NCI-H1092 treated with DMSO at 0.1 percent for 48 hours (cell line): ENCODE results near the gene SLC29A1.
"Not testable (repeated sequence)": the region's sequence is repeated elsewhere in the genome, so short reads cannot be mapped to it uniquely, and the experiment has no call there.

ENCODE experiments used
- DNase-seq: peaks from one replicate; lab custom pipeline; 2025; lab: John Stamatoyannopoulos, UW

The SLC29A1 gene

GRCh38 chr6:44194326-44194725, 29.1 kb upstream of the SLC29A1 start:
- DNase-seq = no peak

GRCh38 chr6:44196351-44196750, 27.0 kb upstream of the SLC29A1 start:
- DNase-seq = not testable (repeated sequence)

DNA sequence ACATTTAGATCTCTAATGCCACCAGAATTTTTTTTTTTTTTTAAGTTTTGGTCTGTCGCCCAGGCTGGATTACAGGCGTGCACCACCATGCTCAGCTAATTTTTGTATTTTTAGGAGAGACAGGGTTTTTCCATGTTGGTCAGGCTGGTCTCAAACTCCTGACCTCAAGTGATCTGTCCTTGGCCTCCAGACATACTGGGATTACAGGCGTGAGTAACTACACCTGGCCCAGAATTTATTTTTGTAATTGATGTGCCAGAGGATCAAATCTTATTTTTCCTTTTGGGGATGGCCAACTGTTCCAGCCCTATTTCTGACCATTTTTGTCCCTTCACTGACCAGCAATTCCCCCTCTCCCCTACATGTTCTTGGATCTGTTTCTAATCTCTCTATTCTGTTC, 24.7 kb upstream of the SLC29A1 start:
- DNase-seq = no peak

- no peak for DNase-seq
Measured at GRCh38 chr6:44199883-44200282, 23.5 kb upstream of the SLC29A1 start.

- DNase-seq = no peak
Measured at GRCh38 chr6:44201200-44201599, 22.2 kb upstream of the SLC29A1 start.

DNA sequence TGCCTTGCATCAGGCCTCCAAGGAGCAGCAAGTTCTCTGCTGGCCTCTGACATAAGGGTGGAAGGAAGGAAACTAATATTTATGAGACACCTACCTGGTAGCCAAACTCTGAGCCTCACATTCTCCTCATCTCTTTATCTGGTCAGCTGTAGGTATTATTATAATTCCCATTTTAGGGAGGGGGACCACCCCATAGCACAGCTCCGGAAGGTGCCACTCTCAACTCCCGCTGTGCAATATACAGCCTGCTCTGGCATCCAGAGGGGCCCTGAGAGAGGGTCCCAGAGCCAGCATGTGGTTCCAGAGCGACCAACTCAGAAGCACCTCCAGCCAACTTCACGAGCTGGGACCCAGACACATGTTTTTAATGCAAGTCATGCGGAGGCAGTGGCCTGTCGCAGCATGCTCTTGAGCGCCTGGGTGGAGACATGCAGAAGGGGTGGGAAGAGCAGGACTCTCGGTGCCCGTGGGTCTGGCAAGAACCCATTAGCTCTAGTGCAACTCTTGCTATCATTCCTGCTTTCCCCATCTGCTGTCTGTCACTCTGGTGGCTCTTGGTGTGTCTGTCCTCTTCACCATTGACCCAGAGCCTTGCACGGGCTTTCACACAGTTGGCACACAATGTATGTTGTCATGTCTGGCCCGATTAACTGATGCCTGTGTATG, 21.6 kb upstream of the SLC29A1 start:
- DNase-seq = no peak

DNA sequence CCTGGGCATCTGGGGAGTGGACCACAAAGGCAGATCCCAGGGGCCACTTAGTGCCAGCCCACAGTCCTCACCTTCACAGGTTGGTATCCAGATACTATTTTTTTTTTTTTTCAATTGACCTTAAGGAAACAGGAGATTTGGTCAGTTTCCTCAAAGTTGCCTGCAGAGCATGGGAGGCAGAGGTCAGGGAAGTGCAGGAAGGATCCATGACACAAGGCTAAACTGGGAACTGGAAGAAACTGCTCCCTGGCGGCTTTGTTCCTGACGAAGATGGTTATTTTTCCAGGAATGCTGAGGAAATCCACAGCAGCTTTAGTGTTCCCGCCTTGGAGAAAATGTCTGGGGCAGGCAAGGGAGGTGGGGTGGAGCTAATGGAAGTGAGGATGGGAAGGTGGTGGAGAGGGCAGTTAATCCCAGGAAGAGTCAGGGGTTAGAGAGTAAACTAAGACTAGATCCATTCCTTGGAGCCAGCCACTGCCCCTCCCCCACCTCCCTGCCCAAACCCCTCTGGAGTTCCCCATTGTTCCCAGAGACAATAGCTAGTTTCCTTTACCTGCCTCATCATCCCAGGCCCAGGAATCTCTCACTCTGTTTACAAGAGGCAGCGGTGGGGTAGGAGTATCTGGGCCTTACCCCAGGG, 20.9 kb upstream of the SLC29A1 start:
- DNase-seq = no peak

DNA sequence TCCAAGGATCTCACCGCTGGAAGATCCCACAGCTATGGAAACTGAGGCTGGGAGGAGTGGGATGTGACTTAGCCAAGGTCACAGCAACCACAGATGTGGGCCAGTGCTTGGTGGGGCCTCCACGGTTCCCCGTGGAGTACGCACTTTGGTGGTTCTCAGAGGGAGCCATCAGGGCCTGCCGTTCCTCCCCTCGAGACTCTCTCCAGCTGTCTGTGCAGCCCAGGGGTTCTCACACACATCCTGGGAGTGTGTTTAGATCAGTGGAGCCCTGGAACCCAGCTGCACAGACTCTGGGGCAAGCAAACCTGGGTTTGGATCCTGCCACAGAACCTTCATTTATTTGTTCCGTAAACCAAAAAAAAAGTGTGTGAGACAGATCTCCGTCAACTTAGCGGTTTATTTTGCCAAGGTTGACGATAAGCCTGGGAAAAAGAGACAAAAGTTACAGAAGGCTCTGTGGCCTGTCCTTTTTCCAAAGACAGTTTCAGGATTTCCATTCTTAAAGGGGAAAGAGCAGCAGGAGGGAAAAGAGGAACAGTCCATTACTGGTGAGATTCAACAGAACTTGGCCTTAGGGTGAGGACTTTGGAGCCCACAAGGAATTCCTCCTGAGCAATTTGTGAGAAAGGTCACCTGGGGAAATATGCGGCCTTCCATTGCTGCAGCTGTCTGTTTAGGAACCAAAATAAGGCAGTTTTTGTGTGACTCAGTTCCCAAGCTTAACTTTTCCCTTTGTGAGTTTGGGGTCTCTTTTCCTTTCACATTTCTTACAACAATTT, 20.2 kb upstream of the SLC29A1 start:
- no peak for DNase-seq

DNA sequence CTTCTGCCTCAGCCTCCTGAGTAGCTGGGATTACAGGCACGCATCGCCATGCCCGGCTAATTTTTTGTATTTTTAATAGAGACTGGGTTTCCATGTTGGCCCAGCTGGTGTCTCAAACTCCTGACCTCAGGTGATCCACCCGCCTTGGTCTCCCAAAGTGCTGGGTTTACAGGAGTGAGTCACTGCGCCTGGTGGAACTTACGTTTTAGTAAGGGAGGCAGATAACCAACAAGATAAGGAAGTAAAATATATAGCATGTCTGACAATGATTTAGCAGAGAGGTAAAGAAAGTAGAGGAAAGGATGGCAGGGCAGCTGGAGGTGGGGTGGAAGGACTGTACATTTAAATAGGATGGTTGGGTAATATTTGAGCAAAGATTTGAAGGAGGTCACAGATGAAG, 19.4 kb upstream of the SLC29A1 start:
- DNase-seq = no peak

DNA sequence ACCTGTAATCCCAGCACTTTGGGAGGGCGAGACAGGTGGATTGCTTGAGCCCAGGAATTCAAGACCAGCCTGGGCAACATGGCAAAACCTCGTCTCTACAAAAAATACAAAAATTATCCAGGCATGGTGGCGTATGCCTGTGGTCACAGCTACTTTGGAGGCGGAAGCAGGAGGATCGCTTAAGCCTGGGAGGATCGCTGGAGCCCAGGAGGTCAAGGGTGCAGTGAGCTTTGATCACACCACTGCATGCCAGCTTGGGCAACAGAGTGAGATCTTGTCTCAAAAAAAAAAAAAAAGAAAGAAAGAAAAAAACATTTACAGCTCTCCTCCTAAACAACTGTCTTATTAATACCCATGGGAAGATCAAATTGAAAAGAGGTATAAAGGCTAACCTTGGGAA, 15.4 kb upstream of the SLC29A1 start:
- DNase-seq = no peak

GRCh38 chr6:44211284-44211683, 12.1 kb upstream of the SLC29A1 start:
- no peak for DNase-seq

- no peak for DNase-seq
Measured at GRCh38 chr6:44214307-44214706, 9.1 kb upstream of the SLC29A1 start.

GRCh38 chr6:44216677-44217331, 6.6 kb upstream of the SLC29A1 start, which contains the start of gene MYMX:
MYMX (plus strand) TSS chr6:44216926; CDS start chr6:44217472, 546 bp downstream.
- peak; percentile 37 for DNase-seq

- peak; percentile 77 for DNase-seq
Measured at GRCh38 chr6:44217332-44218143, 5.9 kb upstream of the SLC29A1 start.

DNA sequence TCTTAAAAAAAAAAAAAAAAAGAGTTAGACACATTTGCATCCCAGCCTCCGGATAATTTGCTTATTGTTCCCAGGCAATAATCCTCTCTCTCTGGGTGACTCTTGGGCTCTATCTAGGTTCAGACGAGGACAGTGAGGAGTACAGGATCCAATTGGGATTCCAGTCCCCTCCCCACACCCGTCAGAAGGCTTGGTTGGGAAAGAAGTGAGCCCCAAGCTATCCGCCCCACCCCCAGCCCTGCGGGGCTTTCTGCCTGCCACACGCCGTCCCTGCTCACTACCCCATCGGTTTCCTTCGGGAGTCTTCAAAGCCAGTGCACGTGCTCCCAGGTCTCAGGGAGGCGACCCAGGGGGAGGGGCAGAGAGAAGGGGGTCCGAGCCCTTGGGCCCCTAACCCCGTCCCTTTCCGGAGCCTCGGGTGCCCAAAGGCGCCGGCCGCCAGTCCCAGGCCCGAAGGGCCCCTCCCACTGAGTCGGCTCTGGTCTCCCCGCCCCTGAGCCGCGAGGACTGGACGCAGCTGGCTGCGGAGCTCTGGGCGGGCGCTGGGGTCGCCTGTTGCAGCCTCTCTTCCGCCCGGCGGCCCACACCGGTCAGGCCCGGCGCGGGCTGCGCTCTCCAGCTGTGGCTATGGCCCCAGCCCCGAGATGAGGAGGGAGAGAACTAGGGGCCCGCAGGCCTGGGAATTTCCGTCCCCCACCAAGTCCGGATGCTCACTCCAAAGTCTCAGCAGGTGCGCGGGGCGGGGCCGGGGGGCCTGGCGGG, 4.2 kb upstream of the SLC29A1 start:
- DNase-seq = peak; percentile 62

GRCh38 chr6:44219815-44220784, 3.3 kb upstream of the SLC29A1 start:
- no peak for DNase-seq

DNA sequence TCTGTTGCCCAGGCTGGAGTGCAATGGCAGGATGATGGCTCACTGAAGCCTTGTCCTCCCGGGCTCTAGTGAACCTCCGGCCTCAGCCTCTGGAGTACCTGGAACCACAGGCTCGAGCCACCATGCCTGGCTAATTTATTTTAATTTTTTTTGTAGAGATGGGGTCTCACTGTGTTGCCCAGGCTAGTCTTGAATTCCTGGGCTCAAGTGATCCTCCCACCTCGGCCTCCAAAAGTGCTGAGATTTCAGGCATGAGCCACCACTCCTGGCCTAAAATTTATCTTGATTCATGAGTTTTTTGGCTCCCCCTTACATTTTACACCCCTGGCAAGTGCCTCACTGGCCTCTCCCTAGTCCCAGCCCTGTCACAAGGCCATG, 2.5 kb upstream of the SLC29A1 start:
- no peak for DNase-seq

GRCh38 chr6:44221291-44221960, 2.0 kb upstream of the SLC29A1 start:
- DNase-seq = peak; percentile 93

GRCh38 chr6:44221961-44222335, 1.4 kb upstream of the SLC29A1 start:
- no peak for DNase-seq
